Esophagus muscularis mucosa (tissue), 4 donors: ENCODE results near the gene ARMS2. TPM values are rescaled to one million over a fixed set of nuclear protein-coding genes. Genes with fewer than 3 reads are reported as not detected.

ENCODE experiments used
- DNase-seq: peaks from one replicate; pipeline ENCODE4 v3.0.0-alpha.2; 2017; ENCODE audit errors: extremely low spot score
- H3K27ac ChIP-seq, 4 donors: fragments of 200-600 bp; sonication (generic); replicated peaks in 1 of 4; 1 replicate in 3 of 4; 2 replicates in 1 of 4; pipeline ENCODE4 v1.5.1; 2016 to 2019; ENCODE audit warnings: mild to moderate bottlenecking in 1 of 4
- H3K27me3 ChIP-seq, 4 donors: fragments of 200-600 bp; sonication (generic); one replicate each; pipeline versions ENCODE4 v1.5.1 to v1.6.0; 2016 to 2019
- H3K36me3 ChIP-seq, 4 donors: fragments of 200-600 bp; sonication (generic); one replicate each; pipeline ENCODE4 v1.5.1; 2016 to 2019
- H3K4me1 ChIP-seq, 4 donors: fragments of 200-600 bp; sonication (generic); one replicate each; pipeline ENCODE4 v1.5.1; 2016 to 2019
- H3K4me3 ChIP-seq, 4 donors: fragments of 200-600 bp; sonication (generic); 1 replicate in 2 of 4; 2 replicates in 2 of 4; pipeline ENCODE4 v1.5.1; 2016 to 2019; ENCODE audit warnings: mild to moderate bottlenecking in 4 of 4, moderate library complexity in 1 of 4
- H3K9me3 ChIP-seq, 4 donors: fragments of 200-600 bp; sonication (generic); 1 replicate in 3 of 4; 2 replicates in 1 of 4; pipeline ENCODE4 v1.5.1; 2016 to 2019
- CTCF ChIP-seq, 3 experiments: fragments of 200-600 bp in 2 of 3; fragments of 450-650 bp in 1 of 3; sonication (generic) in 2 of 3; IDR thresholded peaks; one replicate each; pipeline ENCODE4 v1.5.1; 2017 to 2019; ENCODE audit warnings: antibody characterized with exemption in 3 of 3, mild to moderate bottlenecking in 2 of 3, moderate library complexity in 1 of 3
- EP300 ChIP-seq: sonication (generic); formaldehyde crosslinking; IDR thresholded peaks from one replicate; pipeline ENCODE4 v1.6.1; 2017; ENCODE audit warnings: antibody characterized with exemption
- POLR2A ChIP-seq: fragments of 450-650 bp; IDR thresholded peaks from one replicate; pipeline ENCODE4 v1.6.1; 2017; ENCODE audit warnings: antibody characterized with exemption, moderate library complexity, mild to moderate bottlenecking, low read depth
- POLR2AphosphoS5 ChIP-seq, 2 donors: sonication (generic); formaldehyde crosslinking; IDR thresholded peaks; one replicate each; pipeline ENCODE4 v1.6.1; 2017; ENCODE audit warnings: antibody characterized with exemption in 2 of 2
- WGBS: methylation state at CpG from one replicate; pipeline ENCODE4 v1.1.5; 2018; 5-methylcytosine and 5-hydroxymethylcytosine counted together
- intact Hi-C: fragments of 100-400 bp; cut with DNase I; formaldehyde crosslinking; loops from one replicate; pipeline ENCODE4 v1.15.1; 2023
- total RNA-seq, 4 donors: library from RNA; depleted of rRNA; stranded (reverse); fragments of >200 nt; gene quantifications; one replicate each; pipeline versions ENCODE4 v1.1.0 to v1.2.1, GENCODE V29; 2016

Gene ARMS2
- total RNA-seq, 4 donors from 2014 or later = 1.2 TPM; not detected in 3

- intact Hi-C loops = no loop called here
- Histone ChIP-seq H3K9me3 (no peaks in the 10 kb centered on the region), H3K4me1 (peaks cover 32 to 61% (median 52%) of the 10 kb centered on the region in 4 donors), H3K36me3 (peaks cover 0 to 51% (median 13%) of the 10 kb centered on the region in 4 donors), H3K27ac (peak overlapping the region; percentile 70 to 79 (median 74)), H3K4me3 (no peak overlapping the region), H3K27me3 (no peaks in the 10 kb centered on the region)
- WGBS = 64% methylated on average over 5 of the region's 5 CpGs
- TF ChIP-seq CTCF (IDR thresholded peaks at IDR 0.05) (no peak), POLR2AphosphoS5 (IDR thresholded peaks at IDR 0.05) (peak in 1 of 2 donors; percentile 5), POLR2A (no peak)
- no peak for DNase-seq
Observed at GRCh38 chr10:122422266-122422989, 32.0 kb upstream of the ARMS2 start.

- H3K27me3 ChIP-seq = no peaks in the 10 kb centered on the region
- H3K4me1 ChIP-seq = peaks cover 25 to 61% (median 52%) of the 10 kb centered on the region in 4 donors
- H3K9me3 ChIP-seq = no peaks in the 10 kb centered on the region
- no peak for TF ChIP-seq POLR2AphosphoS5 (IDR thresholded peaks at IDR 0.05)
- TF ChIP-seq CTCF (IDR thresholded peaks at IDR 0.05) = no peak
- no peak for TF ChIP-seq POLR2A
- peak; percentile 20 for TF ChIP-seq EP300
- H3K4me3 ChIP-seq = no peak overlapping the region
- intact Hi-C loops = no loop called here
- 60% methylated on average over 2 of the region's 2 CpGs for WGBS
- peaks cover 0 to 44% (median 18%) of the 10 kb centered on the region in 4 donors for H3K36me3 ChIP-seq
- peak overlapping the region in 3 of 4 donors; percentile 46 to 77 (median 52) for H3K27ac ChIP-seq
- DNase-seq = no peak
Observed at GRCh38 chr10:122424059-122424458, 30.4 kb upstream of the ARMS2 start.

- WGBS = 95% methylated on average over 6 of the region's 6 CpGs
- no peak for TF ChIP-seq POLR2AphosphoS5 (IDR thresholded peaks at IDR 0.05)
- no peak for TF ChIP-seq EP300
- TF ChIP-seq POLR2A = no peak
- no peak for TF ChIP-seq CTCF (IDR thresholded peaks at IDR 0.05)
- Histone ChIP-seq H3K9me3 (no peaks in the 10 kb centered on the region), H3K27ac (no peak overlapping the region), H3K36me3 (peaks cover 0 to 51% (median 26%) of the 10 kb centered on the region in 4 donors), H3K27me3 (no peaks in the 10 kb centered on the region), H3K4me3 (no peak overlapping the region), H3K4me1 (peaks cover under 1 to 42% (median 32%) of the 10 kb centered on the region in 4 donors)
- no peak for DNase-seq
- intact Hi-C loops = no loop called here
Observed at GRCh38 chr10:122426829-122427228, 27.6 kb upstream of the ARMS2 start.

GRCh38 chr10:122427280-122427679, 27.2 kb upstream of the ARMS2 start:
- Histone ChIP-seq H3K4me3 (no peak overlapping the region), H3K27me3 (no peaks in the 10 kb centered on the region), H3K27ac (no peak overlapping the region), H3K9me3 (no peaks in the 10 kb centered on the region), H3K4me1 (peaks cover 0 to 38% (median 27%) of the 10 kb centered on the region in 4 donors), H3K36me3 (peaks cover 0 to 55% (median 26%) of the 10 kb centered on the region in 4 donors)
- no peak for TF ChIP-seq CTCF (IDR thresholded peaks at IDR 0.05)
- TF ChIP-seq EP300 = no peak
- no peak for TF ChIP-seq POLR2AphosphoS5 (IDR thresholded peaks at IDR 0.05)
- no peak for TF ChIP-seq POLR2A
- 71% methylated on average over 2 of the region's 2 CpGs for WGBS
- DNase-seq = no peak
- intact Hi-C loops = no loop called here
